Subcutaneous abdominal adipose tissue (tissue), 5 donors: ENCODE results near the gene PDE4D.

Experiments
- H3K27ac ChIP-seq: one replicate; pipeline ENCODE4 v1.7.0; 2013; ENCODE audit warnings: low read depth, mild to moderate bottlenecking, inconsistent platforms, low read length, moderate library complexity
- H3K27me3 ChIP-seq, 5 donors: one replicate each; pipeline ENCODE4 v1.7.0; 2013; ENCODE audit warnings: low read length in 5 of 5, inconsistent platforms in 1 of 5; ENCODE audit not compliant: control insufficient read depth in 5 of 5, insufficient read depth in 4 of 5
- H3K36me3 ChIP-seq, 5 donors: one replicate each; pipeline ENCODE4 v1.7.0; 2013; ENCODE audit warnings: low read length in 5 of 5; ENCODE audit not compliant: control insufficient read depth in 5 of 5, insufficient read depth in 5 of 5
- H3K4me1 ChIP-seq, 5 donors: one replicate each; pipeline ENCODE4 v1.7.0; 2013; ENCODE audit warnings: low read length in 5 of 5, mild to moderate bottlenecking in 3 of 5, moderate library complexity in 1 of 5; ENCODE audit not compliant: control insufficient read depth in 5 of 5, insufficient read depth in 5 of 5
- H3K4me3 ChIP-seq, 5 donors: one replicate each; pipeline ENCODE4 v1.7.0; 2013; ENCODE audit warnings: low read length in 5 of 5, low read depth in 1 of 5
- H3K9ac ChIP-seq, 5 donors: one replicate each; pipeline ENCODE4 v1.7.0; 2013; ENCODE audit warnings: low read length in 5 of 5, mild to moderate bottlenecking in 4 of 5, moderate library complexity in 3 of 5
- H3K9me3 ChIP-seq, 5 donors: one replicate each; pipeline ENCODE4 v1.7.0; 2013; ENCODE audit warnings: low read length in 5 of 5; ENCODE audit not compliant: control insufficient read depth in 5 of 5
- donor health status: healthy.
- donor health status: healthy.
- donor health status: healthy.
- donor health status: healthy.
- donor health status: healthy.

The PDE4D gene

DNA sequence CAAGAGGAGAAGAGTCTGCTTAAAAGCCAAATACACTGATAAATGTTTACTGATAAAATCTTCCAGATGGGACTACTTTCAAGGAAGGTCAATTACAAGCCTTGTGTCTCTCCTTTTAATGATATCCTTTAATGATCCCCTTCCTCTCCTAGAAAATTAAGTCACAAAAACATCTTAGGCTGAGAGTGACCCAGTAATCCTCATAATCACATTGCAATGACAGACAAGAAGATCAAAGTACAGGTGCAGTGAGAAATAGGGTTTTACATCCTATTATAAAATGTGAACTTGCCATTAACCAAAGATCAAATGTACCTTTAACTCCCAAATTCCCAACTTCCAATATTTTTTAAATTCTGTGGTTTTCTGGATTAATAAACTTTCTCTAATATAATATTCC is 795.8 kb downstream of the PDE4D start:
- Histone ChIP-seq H3K9me3 (no peaks in the 10 kb centered on the region), H3K4me1 (peaks cover 0 to 4% (median 0%) of the 10 kb centered on the region in 5 donors), H3K27me3 (peaks cover 0 to 5% (median 0%) of the 10 kb centered on the region in 5 donors), H3K36me3 (no peaks in the 10 kb centered on the region), H3K9ac (no peak overlapping the region), H3K27ac (no peak overlapping the region), H3K4me3 (no peak overlapping the region)

- Histone ChIP-seq H3K9me3 (no peaks in the 10 kb centered on the region), H3K4me1 (peaks cover 0 to 6% (median 0%) of the 10 kb centered on the region in 5 donors), H3K36me3 (no peaks in the 10 kb centered on the region), H3K27me3 (peaks cover 0 to 5% (median 0%) of the 10 kb centered on the region in 5 donors), H3K9ac (no peak overlapping the region), H3K4me3 (no peak overlapping the region), H3K27ac (no peak overlapping the region)
Observed at GRCh38 chr5:59097116-59097515, 796.4 kb downstream of the PDE4D start.

DNA sequence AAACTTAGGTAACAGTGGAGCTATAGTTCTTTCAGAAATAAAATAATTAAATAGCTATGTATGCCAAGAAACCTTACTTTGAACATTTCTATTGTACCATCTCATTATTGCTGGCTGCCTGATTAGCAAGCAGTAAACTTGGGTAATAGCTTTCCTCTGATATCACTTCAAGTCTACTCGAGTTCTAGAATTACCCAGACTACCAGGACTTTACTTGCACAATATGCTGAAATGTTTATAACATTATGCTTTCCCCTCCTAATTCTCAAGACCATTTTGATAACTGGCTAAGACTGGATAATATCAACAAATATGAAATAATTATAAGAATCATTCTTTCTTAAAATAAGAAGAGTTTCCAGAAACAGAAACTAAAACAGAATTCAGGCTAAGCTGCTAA is 798.0 kb downstream of the PDE4D start:
- Histone ChIP-seq H3K27me3 (peaks cover 0 to 5% (median 0%) of the 10 kb centered on the region in 5 donors), H3K27ac (no peak overlapping the region), H3K4me1 (peaks cover 0 to 6% (median 0%) of the 10 kb centered on the region in 5 donors), H3K4me3 (no peak overlapping the region), H3K9ac (no peak overlapping the region), H3K36me3 (no peaks in the 10 kb centered on the region), H3K9me3 (no peaks in the 10 kb centered on the region)

GRCh38 chr5:59094864-59095263 is 798.7 kb downstream of the PDE4D start:
- H3K9me3 ChIP-seq = no peaks in the 10 kb centered on the region
- H3K27ac ChIP-seq = no peak overlapping the region
- no peak overlapping the region for H3K9ac ChIP-seq
- H3K36me3 ChIP-seq = no peaks in the 10 kb centered on the region
- peaks cover 0 to 5% (median 0%) of the 10 kb centered on the region in 5 donors for H3K27me3 ChIP-seq
- H3K4me3 ChIP-seq = no peak overlapping the region
- peaks cover 0 to 6% (median 0%) of the 10 kb centered on the region in 5 donors for H3K4me1 ChIP-seq

DNA sequence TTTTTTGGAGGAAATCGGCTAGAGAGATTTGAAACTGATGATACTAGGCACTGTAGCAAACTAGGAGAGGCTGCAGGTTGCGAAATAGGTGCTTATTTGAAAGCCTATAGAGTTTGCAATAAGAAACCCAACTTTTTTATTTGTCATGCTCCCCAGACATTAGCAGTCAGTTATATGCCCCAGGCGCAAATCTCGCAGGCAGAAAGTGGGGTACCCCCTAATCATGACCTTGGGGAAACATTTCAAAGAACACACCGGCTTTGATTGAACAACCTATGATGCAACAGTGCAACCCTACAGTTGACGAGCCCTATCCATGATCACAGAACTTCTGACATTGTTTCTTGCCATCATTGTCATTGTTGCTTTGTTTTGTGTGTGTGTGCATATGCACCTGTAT is 800.2 kb downstream of the PDE4D start:
- H3K27me3 ChIP-seq = peaks cover 0 to 3% (median 0%) of the 10 kb centered on the region in 5 donors
- no peak overlapping the region for H3K27ac ChIP-seq
- H3K9ac ChIP-seq = no peak overlapping the region
- H3K4me1 ChIP-seq = peaks cover 0 to 6% (median 0%) of the 10 kb centered on the region in 5 donors
- H3K9me3 ChIP-seq = no peaks in the 10 kb centered on the region
- peak overlapping the region in 4 of 5 donors; percentile 13 to 53 (median 32) for H3K4me3 ChIP-seq
- H3K36me3 ChIP-seq = no peaks in the 10 kb centered on the region

GRCh38 chr5:59092758-59093157 is 800.8 kb downstream of the PDE4D start:
- H3K4me3 ChIP-seq = peak overlapping the region in 4 of 5 donors; percentile 13 to 53 (median 32)
- peaks cover 0 to 6% (median 0%) of the 10 kb centered on the region in 5 donors for H3K4me1 ChIP-seq
- H3K36me3 ChIP-seq = no peaks in the 10 kb centered on the region

DNA sequence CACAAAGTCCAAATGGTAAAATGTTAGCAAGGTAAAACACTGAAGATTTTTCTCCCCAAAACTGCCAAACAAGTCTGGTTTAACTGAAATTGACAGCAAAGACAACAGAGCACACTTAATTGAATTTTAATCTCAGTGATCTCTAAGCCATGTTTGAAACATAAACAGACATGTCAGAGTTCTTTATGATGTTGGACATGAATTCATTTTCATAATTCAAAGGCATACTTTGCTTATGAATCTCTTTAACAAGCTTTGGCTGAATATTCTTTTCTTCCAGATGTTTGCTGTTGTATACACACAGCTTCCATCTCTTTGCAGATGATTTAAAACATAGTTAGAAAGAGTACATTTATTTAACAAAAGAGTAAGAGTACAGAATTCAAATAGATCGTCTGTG is 801.6 kb downstream of the PDE4D start:
- Histone ChIP-seq H3K4me3 (no peak overlapping the region), H3K36me3 (no peaks in the 10 kb centered on the region), H3K9ac (no peak overlapping the region), H3K4me1 (peaks cover 0 to 6% (median 0%) of the 10 kb centered on the region in 5 donors), H3K27me3 (peaks cover 0 to 3% (median 0%) of the 10 kb centered on the region in 5 donors), H3K27ac (no peak overlapping the region), H3K9me3 (no peaks in the 10 kb centered on the region)

More at GRCh38 chr5:59092758-59093157, 800.8 kb downstream of the PDE4D start:
- Histone ChIP-seq H3K27ac (no peak overlapping the region), H3K9ac (no peak overlapping the region), H3K9me3 (no peaks in the 10 kb centered on the region), H3K27me3 (peaks cover 0 to 3% (median 0%) of the 10 kb centered on the region in 5 donors)

GRCh38 chr5:59090323-59090722 is 803.2 kb downstream of the PDE4D start:
- Histone ChIP-seq H3K9ac (no peak overlapping the region), H3K4me3 (no peak overlapping the region), H3K27me3 (peaks cover 0 to 3% (median 0%) of the 10 kb centered on the region in 5 donors), H3K27ac (no peak overlapping the region), H3K9me3 (no peaks in the 10 kb centered on the region), H3K36me3 (no peaks in the 10 kb centered on the region), H3K4me1 (peaks cover 0 to 6% (median 0%) of the 10 kb centered on the region in 5 donors)

GRCh38 chr5:59089767-59090166 is 803.8 kb downstream of the PDE4D start:
- H3K36me3 ChIP-seq = no peaks in the 10 kb centered on the region
- no peaks in the 10 kb centered on the region for H3K9me3 ChIP-seq
- H3K27ac ChIP-seq = no peak overlapping the region
- no peak overlapping the region for H3K4me3 ChIP-seq
- H3K9ac ChIP-seq = no peak overlapping the region
- peaks cover 0 to 3% (median 0%) of the 10 kb centered on the region in 5 donors for H3K27me3 ChIP-seq
- peaks cover 0 to 6% (median 0%) of the 10 kb centered on the region in 5 donors for H3K4me1 ChIP-seq

DNA sequence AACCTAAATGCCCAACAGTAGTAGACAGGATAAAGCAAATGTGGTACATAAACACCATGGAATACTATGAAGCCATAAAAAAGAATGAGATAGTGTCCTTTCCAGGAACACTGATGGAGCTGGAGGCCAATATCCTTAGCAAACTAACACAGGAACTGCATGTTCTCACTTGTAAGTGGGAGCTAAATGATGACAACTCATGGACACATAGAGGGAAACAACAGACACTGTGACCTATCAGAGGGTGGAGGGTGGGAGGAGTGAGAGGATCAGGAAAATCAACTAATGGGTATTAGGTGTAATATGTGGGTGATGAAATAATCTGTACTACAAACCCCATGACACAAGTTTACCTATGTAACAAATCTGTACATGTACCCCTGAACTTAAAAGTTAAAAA is 805.0 kb downstream of the PDE4D start:
- no peaks in the 10 kb centered on the region for H3K36me3 ChIP-seq
- no peaks in the 10 kb centered on the region for H3K9me3 ChIP-seq
- H3K4me3 ChIP-seq = no peak overlapping the region
- H3K4me1 ChIP-seq = peaks cover 0 to 6% (median 0%) of the 10 kb centered on the region in 5 donors
- no peak overlapping the region for H3K9ac ChIP-seq
- H3K27me3 ChIP-seq = peaks cover 0 to 3% (median 0%) of the 10 kb centered on the region in 5 donors
- no peak overlapping the region for H3K27ac ChIP-seq
